Measurements from ENCODE around the gene KCTD10.

GRCh38 chr12:109430244-109430643 lies 46.9 kb downstream of the KCTD10 start:
- TF ChIP-seq ZBTB20 (CRISPR knock-in tag; IDR thresholded peaks at IDR 0.05; ENCODE audit: borderline replicate concordance, low read depth) (no peak), ZNF362 (CRISPR knock-in tag; IDR thresholded peaks at IDR 0.05; ENCODE audit: borderline replicate concordance) (no peak), ZKSCAN8 (CRISPR knock-in tag; IDR thresholded peaks at IDR 0.05; ENCODE audit: borderline replicate concordance) (no peak), CENPT (CRISPR knock-in tag; IDR thresholded peaks at IDR 0.05; ENCODE audit: low read depth) (no peak), FOXA1 (IDR thresholded peaks at IDR 0.05) (no peak), FOXA1 (CRISPR knock-in tag; IDR thresholded peaks at IDR 0.05) (no peak), REST (IDR thresholded peaks at IDR 0.05; ENCODE audit: borderline replicate concordance in 1 of 2, low read depth in 1 of 2, low read length in 2 of 2) (no peak), ATRX (CRISPR knock-in tag; IDR thresholded peaks at IDR 0.05; ENCODE audit: borderline replicate concordance) (no peak), ZHX1 (CRISPR knock-in tag; IDR thresholded peaks at IDR 0.05; ENCODE audit: low read depth) (no peak), ZNF616 (CRISPR knock-in tag; IDR thresholded peaks at IDR 0.05; ENCODE audit: low read depth) (no peak), CBX2 (IDR thresholded peaks at IDR 0.05; ENCODE audit: low read depth, low read length) (no peak), CBX2 (CRISPR knock-in tag; IDR thresholded peaks at IDR 0.05; ENCODE audit: low read depth) (no peak), MAF1 (CRISPR knock-in tag; IDR thresholded peaks at IDR 0.05; ENCODE audit: borderline replicate concordance) (no peak), RELA (CRISPR knock-in tag; IDR thresholded peaks at IDR 0.05) (no peak)

Data from HepG2 (cell line).